ENCODE data around the gene GPR39.

GRCh38 chr2:132473174-132473883, 56.7 kb downstream of the GPR39 start:
- TF ChIP-seq, protein P1, sequence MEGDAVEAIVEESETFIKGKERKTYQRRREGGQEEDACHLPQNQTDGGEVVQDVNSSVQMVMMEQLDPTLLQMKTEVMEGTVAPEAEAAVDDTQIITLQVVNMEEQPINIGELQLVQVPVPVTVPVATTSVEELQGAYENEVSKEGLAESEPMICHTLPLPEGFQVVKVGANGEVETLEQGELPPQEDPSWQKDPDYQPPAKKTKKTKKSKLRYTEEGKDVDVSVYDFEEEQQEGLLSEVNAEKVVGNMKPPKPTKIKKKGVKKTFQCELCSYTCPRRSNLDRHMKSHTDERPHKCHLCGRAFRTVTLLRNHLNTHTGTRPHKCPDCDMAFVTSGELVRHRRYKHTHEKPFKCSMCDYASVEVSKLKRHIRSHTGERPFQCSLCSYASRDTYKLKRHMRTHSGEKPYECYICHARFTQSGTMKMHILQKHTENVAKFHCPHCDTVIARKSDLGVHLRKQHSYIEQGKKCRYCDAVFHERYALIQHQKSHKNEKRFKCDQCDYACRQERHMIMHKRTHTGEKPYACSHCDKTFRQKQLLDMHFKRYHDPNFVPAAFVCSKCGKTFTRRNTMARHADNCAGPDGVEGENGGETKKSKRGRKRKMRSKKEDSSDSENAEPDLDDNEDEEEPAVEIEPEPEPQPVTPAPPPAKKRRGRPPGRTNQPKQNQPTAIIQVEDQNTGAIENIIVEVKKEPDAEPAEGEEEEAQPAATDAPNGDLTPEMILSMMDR (IDR thresholded peaks at IDR 0.05): no peak
- no peak for TF ChIP-seq POLR2A (IDR thresholded peaks at IDR 0.05)

Measured in tibial nerve (tissue), 3 donors.